ENCODE data around the gene MOV10L1. TPM values are rescaled to one million over a fixed set of nuclear protein-coding genes. Genes with fewer than 3 reads are reported as not detected.

The MOV10L1 gene
- total and polyA plus RNA-seq, 2 donors (not counting 3 experiments of a cell fraction or from before 2014, with no cell fraction given) = 27.6 to 37.6 TPM

- Histone ChIP-seq H2AFZ (ENCODE audit: low read depth, low read length) (no peak overlapping the region), H3K27me3 (ENCODE audit: control insufficient read depth in 2 of 2, insufficient read depth in 2 of 2, low read length in 2 of 2) (no peaks in the 10 kb centered on the region), H3K27ac (ENCODE audit: insufficient read depth, low read depth, low read length) (no peak overlapping the region), H3K9ac (replicated peaks; ENCODE audit: extremely low read depth, insufficient read depth, low read length) (no peak overlapping the region), H3K9me3 (replicated peaks; ENCODE audit: control insufficient read depth, insufficient read depth, low read length) (no peaks in the 10 kb centered on the region), H3K36me3 (ENCODE audit: control insufficient read depth in 2 of 2, extremely low read depth in 1 of 2, insufficient read depth in 2 of 2, low read length in 2 of 2) (peaks cover 11 to 48% of the 10 kb centered on the region in 2 experiments), H3K9me1 (replicated peaks; ENCODE audit: control insufficient read depth, extremely low read depth, insufficient read depth, low read length) (no peaks in the 10 kb centered on the region), H4K20me1 (replicated peaks; ENCODE audit: control insufficient read depth, extremely low read depth, insufficient read depth, low read length) (no peaks in the 10 kb centered on the region), H3K4me3 (replicated peaks in 1 of 3; ENCODE audit: insufficient read depth in 1 of 3, low read depth in 1 of 3, low read length in 3 of 3) (no peak overlapping the region), H3K79me2 (ENCODE audit: control insufficient read depth, insufficient read depth, low read length) (no peaks in the 10 kb centered on the region), H3K4me2 (ENCODE audit: insufficient read depth, low read length) (no peak overlapping the region), H3K4me1 (ENCODE audit: control insufficient read depth, extremely low read depth, insufficient read depth, low read length) (no peaks in the 10 kb centered on the region)
- ChIA-PET POLR2A (no interaction called here), CTCF (interaction anchor here (0.8 to 2.3 kb wide), 2 partner anchors 40 kb away, joined by 3 to 19 read pairs; no protein-coding TSS in a partner anchor)
- intact Hi-C loops (cut with micrococcal nuclease) = no loop called here
- BruUV-seq (replicated peaks) = no TSS peak
- dilution Hi-C loops (cut with MboI; ENCODE audit: extremely low pct_ligation_motif_present, low sequenced_read_pairs) = no loop called here
- no peak for FAIRE-seq
- DNase-seq (ENCODE audit: low read depth, low spot score) = no peak
- TF ChIP-seq MAX (IDR thresholded peaks at IDR 0.05; ENCODE audit: insufficient read depth, insufficient read length) = no peak
- TF ChIP-seq JUN (IDR thresholded peaks at IDR 0.05; ENCODE audit: borderline replicate concordance, insufficient read depth, insufficient read length, low read depth) = no peak
- TF ChIP-seq EZH2 (IDR thresholded peaks at IDR 0.05; ENCODE audit: borderline replicate concordance, low read depth, low read length, severe bottlenecking) = no peak
These were observed 60.6 kb downstream of the MOV10L1 start for GRCh38 chr22:50150161-50151129.

Measured in endothelial cell of umbilical vein (primary cell).